HepG2 (cell line): ENCODE results near the gene SERP1. TPM values are rescaled to one million over a fixed set of nuclear protein-coding genes. Genes with fewer than 3 reads are reported as not detected.

ENCODE experiments used
- ASH2L ChIP-seq: fragments of 300-600, 200-600 bp; sonication (generic); IDR thresholded peaks from 2 replicates; pipeline ENCODE4 v1.7.0; 2017; ENCODE audit warnings: low read depth, mild to moderate bottlenecking, moderate library complexity, mixed read lengths, low read length; ENCODE audit not compliant: insufficient read length
- BCL3 ChIP-seq: sonication (generic); formaldehyde crosslinking; IDR thresholded peaks from 2 replicates; pipeline ENCODE4 v1.5.1; 2020; ENCODE audit warnings: mild to moderate bottlenecking, missing genetic modification reagents, moderate library complexity
- CEBPB ChIP-seq: IDR thresholded peaks from 2 replicates; pipeline ENCODE4 v1.6.1; 2011; ENCODE audit warnings: low read depth, low read length, improper control_type of control experiment, borderline replicate concordance
- ELF3 ChIP-seq: IDR thresholded peaks from 2 replicates; pipeline ENCODE4 v1.6.1; 2016; ENCODE audit warnings: missing genetic modification reagents, missing compliant biosample characterization
- ETV6 ChIP-seq: sonication (generic); formaldehyde crosslinking; conservative IDR thresholded peaks from 2 replicates; pipeline ENCODE4 v1.4.0; 2020; ENCODE audit warnings: missing genetic modification reagents
- HDAC1 ChIP-seq: sonication (generic); formaldehyde crosslinking; IDR thresholded peaks from 2 replicates; pipeline ENCODE4 v1.5.1; 2020; ENCODE audit warnings: mild to moderate bottlenecking, missing genetic modification reagents
- HMGA1 ChIP-seq: sonication (generic); formaldehyde crosslinking; conservative IDR thresholded peaks from 2 replicates; pipeline ENCODE4 v1.4.0; 2020; ENCODE audit warnings: missing genetic modification reagents
- IKZF5 ChIP-seq: IDR thresholded peaks from 2 replicates; pipeline ENCODE4 v1.6.1; 2018; ENCODE audit warnings: missing genetic modification reagents, mild to moderate bottlenecking, missing compliant biosample characterization
- NCOA2 ChIP-seq: sonication (generic); formaldehyde crosslinking; IDR thresholded peaks from 2 replicates; pipeline ENCODE4 v1.8.0; 2022; ENCODE audit warnings: inconsistent platforms
- PRDM15 ChIP-seq: sonication (generic); formaldehyde crosslinking; IDR thresholded peaks from 2 replicates; pipeline ENCODE4 v1.4.0; 2020; ENCODE audit warnings: missing genetic modification reagents
- PRDM4 ChIP-seq: sonication (generic); formaldehyde crosslinking; IDR thresholded peaks from 2 replicates; pipeline ENCODE4 v1.9.0; 2021; ENCODE audit warnings: missing genetic modification reagents, borderline replicate concordance
- SP5 ChIP-seq: IDR thresholded peaks from 2 replicates; pipeline ENCODE4 v1.6.1; 2016; ENCODE audit warnings: low read depth, borderline replicate concordance
- SRSF1 ChIP-seq: fragments of 200-400 bp; formaldehyde crosslinking; optimal IDR thresholded peaks from 2 replicates; pipeline ENCODE3; 2017; ENCODE audit warnings: mild to moderate bottlenecking, low read depth, low read length, moderate library complexity
- STAG1 ChIP-seq: sonication (generic); formaldehyde crosslinking; IDR thresholded peaks from 2 replicates; pipeline ENCODE4 v1.4.0; 2020; ENCODE audit warnings: missing genetic modification reagents
- ZNF124 ChIP-seq: sonication (generic); formaldehyde crosslinking; IDR thresholded peaks from 2 replicates; pipeline ENCODE4 v1.4.0; 2020; ENCODE audit warnings: missing genetic modification reagents
- ZNF33A ChIP-seq: sonication (generic); formaldehyde crosslinking; IDR thresholded peaks from 2 replicates; pipeline ENCODE4 v1.5.1; 2020; ENCODE audit warnings: missing genetic modification reagents, mild to moderate bottlenecking, moderate library complexity, borderline replicate concordance
- ZNF513 ChIP-seq: sonication (generic); formaldehyde crosslinking; conservative IDR thresholded peaks from 2 replicates; pipeline ENCODE4 v1.5.0; 2020; ENCODE audit warnings: missing genetic modification reagents
- ZNF737 ChIP-seq: sonication (generic); formaldehyde crosslinking; IDR thresholded peaks from 2 replicates; pipeline ENCODE4 v1.5.0; 2020; ENCODE audit warnings: missing genetic modification reagents, mild to moderate bottlenecking, borderline replicate concordance
- ZNF75D ChIP-seq: sonication (generic); formaldehyde crosslinking; IDR thresholded peaks from 2 replicates; pipeline ENCODE4 v1.8.1; 2023; ENCODE audit warnings: missing genetic modification reagents, mild to moderate bottlenecking, borderline replicate concordance
- ZSCAN21 ChIP-seq: sonication (generic); formaldehyde crosslinking; IDR thresholded peaks from 2 replicates; pipeline ENCODE4 v1.8.0; 2022; ENCODE audit warnings: mild to moderate bottlenecking, missing genetic modification reagents, moderate library complexity, borderline replicate concordance
- polyA plus RNA-seq, 8 experiments: library from polyadenylated mRNA; depleted of rRNA in 3 of 8; stranded (reverse) in 7 of 8; unstranded in 1 of 8; fragments of >200 nt; fragmentation: Illumina TruSeq in 4 of 8; extraction: Trizol in 4 of 8; gene quantifications; 2 replicates each; pipeline versions ENCODE4 v1.2.1 to v1.2.3, GENCODE V29; 2011 to 2016; ENCODE audit warnings: low read depth in 4 of 8, missing spikeins in 1 of 8, mixed read lengths in 1 of 8; ENCODE audit not compliant: insufficient read depth in 1 of 8
- total RNA-seq, 5 experiments: library from RNA; depleted of rRNA; stranded (reverse); fragments of >200 nt; fragmentation: Illumina TruSeq; extraction: Trizol; gene quantifications; 2 replicates each; pipeline ENCODE4 v1.2.3, GENCODE V29; 2016; ENCODE audit warnings: low read depth in 1 of 5

The SERP1 gene
- total and polyA plus RNA-seq, 2 of the 13 experiments (the other 11 are each of a cell fraction or from before 2014, with no cell fraction given), result 61.2 to 95.0 TPM

- TF ChIP-seq STAG1, result peak; percentile 86
- TF ChIP-seq SP5 (CRISPR knock-in tag), result no peak
- no peak for TF ChIP-seq ZNF124 (CRISPR knock-in tag)
- TF ChIP-seq ETV6, result no peak
- no peak for TF ChIP-seq IKZF5
- TF ChIP-seq SRSF1, result no peak
- no peak for TF ChIP-seq BCL3 (CRISPR knock-in tag)
- no peak for TF ChIP-seq HDAC1 (CRISPR knock-in tag)
- TF ChIP-seq ZNF33A (CRISPR knock-in tag), result no peak
- TF ChIP-seq ZNF513, result no peak
- no peak for TF ChIP-seq NCOA2
- no peak for TF ChIP-seq ZNF737 (CRISPR knock-in tag)
- TF ChIP-seq ASH2L, result no peak
- TF ChIP-seq HMGA1 (CRISPR knock-in tag), result no peak
- TF ChIP-seq CEBPB, result no peak
- TF ChIP-seq PRDM15 (CRISPR knock-in tag), result no peak
- no peak for TF ChIP-seq PRDM4 (CRISPR knock-in tag)
- no peak for TF ChIP-seq ELF3 (CRISPR knock-in tag)
- no peak for TF ChIP-seq ZNF75D (CRISPR knock-in tag)
- TF ChIP-seq ZSCAN21 (CRISPR knock-in tag), result no peak
Measured at GRCh38 chr3:150495563-150496168, 50.6 kb downstream of the SERP1 start (continued).
